HepG2 (cell line): ENCODE measurements around the gene PPOX. TPM values are rescaled to one million over a fixed set of nuclear protein-coding genes. Genes with fewer than 3 reads are reported as not detected.

Experiments used
- ERF ChIP-seq: IDR thresholded peaks from 2 replicates; pipeline ENCODE4 v1.6.1; 2018; ENCODE audit warnings: missing biosample characterization, missing genetic modification reagents
- GABPA ChIP-seq, 2 experiments: IDR thresholded peaks; 2 replicates each; pipeline ENCODE4 v1.6.1; 2011 to 2016; ENCODE audit warnings: low read depth in 2 of 2, low read length in 1 of 2, missing biosample characterization in 1 of 2, missing genetic modification characterization in 1 of 2
- KLF13 ChIP-seq: sonication (generic); formaldehyde crosslinking; IDR thresholded peaks from 2 replicates; pipeline ENCODE4 v1.4.0; 2020; ENCODE audit warnings: mild to moderate bottlenecking, missing genetic modification reagents
- MLLT10 ChIP-seq: sonication (generic); formaldehyde crosslinking; IDR thresholded peaks from 2 replicates; pipeline ENCODE4 v1.4.0; 2020; ENCODE audit warnings: missing genetic modification reagents
- MXI1 ChIP-seq: IDR thresholded peaks from 3 replicates; pipeline ENCODE4 v1.6.1; 2012; ENCODE audit warnings: low read depth, low read length, inconsistent platforms, borderline replicate concordance
- PAX8 ChIP-seq: sonication (generic); formaldehyde crosslinking; IDR thresholded peaks from 2 replicates; pipeline ENCODE4 v1.8.0; 2022; ENCODE audit warnings: mild to moderate bottlenecking, missing genetic modification reagents, borderline replicate concordance
- PHF5A ChIP-seq: IDR thresholded peaks from one replicate; pipeline ENCODE4 v1.6.1; 2018; ENCODE audit warnings: low read depth, missing genetic modification reagents; ENCODE audit not compliant: unreplicated experiment
- POGK ChIP-seq: sonication (generic); formaldehyde crosslinking; conservative IDR thresholded peaks from 2 replicates; pipeline ENCODE4 v1.8.0; 2022; ENCODE audit warnings: mild to moderate bottlenecking, moderate library complexity, missing genetic modification reagents
- SP140L ChIP-seq: sonication (generic); formaldehyde crosslinking; IDR thresholded peaks from 2 replicates; pipeline ENCODE4 v1.4.0; 2020; ENCODE audit warnings: missing genetic modification reagents, borderline replicate concordance
- XRCC5 ChIP-seq: fragments of 200-400 bp; formaldehyde crosslinking; optimal IDR thresholded peaks from 2 replicates; pipeline ENCODE3; 2017; ENCODE audit warnings: mild to moderate bottlenecking, low read length
- ZNF468 ChIP-seq: sonication (generic); formaldehyde crosslinking; IDR thresholded peaks from 2 replicates; pipeline ENCODE4 v1.8.0; 2022; ENCODE audit warnings: mild to moderate bottlenecking, moderate library complexity, missing genetic modification reagents
- ZNF775 ChIP-seq: sonication (generic); formaldehyde crosslinking; IDR thresholded peaks from 2 replicates; pipeline ENCODE4 v1.4.0; 2020; ENCODE audit warnings: missing genetic modification reagents, mild to moderate bottlenecking, moderate library complexity, borderline replicate concordance
- polyA plus RNA-seq, 8 experiments: library from polyadenylated mRNA; depleted of rRNA in 3 of 8; stranded (reverse) in 7 of 8; unstranded in 1 of 8; fragments of >200 nt; fragmentation: Illumina TruSeq in 4 of 8; extraction: Trizol in 4 of 8; gene quantifications; 2 replicates each; pipeline versions ENCODE4 v1.2.1 to v1.2.3, GENCODE V29; 2011 to 2016; ENCODE audit warnings: low read depth in 4 of 8, missing spikeins in 1 of 8, mixed read lengths in 1 of 8; ENCODE audit not compliant: insufficient read depth in 1 of 8
- total RNA-seq, 5 experiments: library from RNA; depleted of rRNA; stranded (reverse); fragments of >200 nt; fragmentation: Illumina TruSeq; extraction: Trizol; gene quantifications; 2 replicates each; pipeline ENCODE4 v1.2.3, GENCODE V29; 2016; ENCODE audit warnings: low read depth in 1 of 5
- TF ChIP-seq, protein P1 (sequence below): fragments of 450-650 bp; IDR thresholded peaks from 2 replicates; pipeline ENCODE4 v1.6.1; 2017; ENCODE audit warnings: mild to moderate bottlenecking
- TF ChIP-seq, protein P2 (sequence below): sonication (generic); formaldehyde crosslinking; IDR thresholded peaks from 2 replicates; pipeline ENCODE4 v1.5.0; 2020; ENCODE audit warnings: missing genetic modification reagents

Gene PPOX
- total and polyA plus RNA-seq, 2 of the 13 experiments (the other 11 are each of a cell fraction or from before 2014, with no cell fraction given), result 15.5 to 27.7 TPM

DNA sequence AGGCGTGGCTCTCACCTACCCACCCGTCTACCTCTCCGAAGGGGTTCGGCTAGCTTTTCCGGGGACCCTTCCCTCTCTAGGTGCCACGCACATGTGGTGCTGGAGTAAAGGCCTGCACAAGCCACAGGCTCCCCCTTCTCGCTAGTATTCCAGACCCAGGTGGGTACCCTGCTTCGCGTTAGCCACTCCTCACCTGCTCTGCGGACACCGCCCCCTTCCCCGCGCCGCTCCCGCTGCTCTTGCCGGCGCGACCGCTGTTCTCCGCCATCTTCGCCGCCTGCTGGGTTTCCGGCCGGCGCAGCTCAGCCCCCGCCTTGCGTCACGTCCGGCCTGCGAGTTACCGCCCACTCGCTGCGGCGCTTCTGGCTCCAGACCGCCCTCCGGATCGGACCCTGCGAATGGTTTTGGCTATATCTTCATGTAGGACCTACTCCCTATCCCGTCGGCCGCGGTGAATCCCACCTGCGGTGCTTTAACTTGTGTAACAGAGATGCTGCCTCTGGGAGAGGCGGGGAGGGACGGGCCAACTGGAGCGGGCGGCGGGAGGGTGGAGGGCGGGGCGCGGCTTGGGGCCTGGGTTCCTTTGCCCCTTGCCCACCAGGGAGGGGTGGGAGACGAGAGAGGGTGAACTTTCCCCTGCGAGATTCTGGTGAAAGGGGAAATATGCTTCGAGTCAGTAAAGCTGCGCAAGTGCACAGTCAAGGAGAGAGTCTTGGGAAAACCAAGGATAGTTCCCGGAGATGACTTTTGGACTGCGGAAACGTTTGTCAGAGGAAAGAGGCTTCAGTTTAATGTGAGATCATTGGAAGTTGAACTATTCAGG lies 48.3 kb upstream of the PPOX start, which contains the start of the genes NIT1 and PFDN2 (continued):
- TF ChIP-seq, protein P1, sequence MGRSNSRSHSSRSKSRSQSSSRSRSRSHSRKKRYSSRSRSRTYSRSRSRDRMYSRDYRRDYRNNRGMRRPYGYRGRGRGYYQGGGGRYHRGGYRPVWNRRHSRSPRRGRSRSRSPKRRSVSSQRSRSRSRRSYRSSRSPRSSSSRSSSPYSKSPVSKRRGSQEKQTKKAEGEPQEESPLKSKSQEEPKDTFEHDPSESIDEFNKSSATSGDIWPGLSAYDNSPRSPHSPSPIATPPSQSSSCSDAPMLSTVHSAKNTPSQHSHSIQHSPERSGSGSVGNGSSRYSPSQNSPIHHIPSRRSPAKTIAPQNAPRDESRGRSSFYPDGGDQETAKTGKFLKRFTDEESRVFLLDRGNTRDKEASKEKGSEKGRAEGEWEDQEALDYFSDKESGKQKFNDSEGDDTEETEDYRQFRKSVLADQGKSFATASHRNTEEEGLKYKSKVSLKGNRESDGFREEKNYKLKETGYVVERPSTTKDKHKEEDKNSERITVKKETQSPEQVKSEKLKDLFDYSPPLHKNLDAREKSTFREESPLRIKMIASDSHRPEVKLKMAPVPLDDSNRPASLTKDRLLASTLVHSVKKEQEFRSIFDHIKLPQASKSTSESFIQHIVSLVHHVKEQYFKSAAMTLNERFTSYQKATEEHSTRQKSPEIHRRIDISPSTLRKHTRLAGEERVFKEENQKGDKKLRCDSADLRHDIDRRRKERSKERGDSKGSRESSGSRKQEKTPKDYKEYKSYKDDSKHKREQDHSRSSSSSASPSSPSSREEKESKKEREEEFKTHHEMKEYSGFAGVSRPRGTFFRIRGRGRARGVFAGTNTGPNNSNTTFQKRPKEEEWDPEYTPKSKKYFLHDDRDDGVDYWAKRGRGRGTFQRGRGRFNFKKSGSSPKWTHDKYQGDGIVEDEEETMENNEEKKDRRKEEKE, result no peak
- TF ChIP-seq POGK, result no peak
- TF ChIP-seq GABPA (IDR thresholded peaks at IDR 0.05; ENCODE audit: low read depth, low read length), result peak; percentile 92
- peak; percentile 94 for TF ChIP-seq GABPA (CRISPR knock-in tag; IDR thresholded peaks at IDR 0.05; ENCODE audit: low read depth)
- no peak; the same call in 1 of the 2 replicates for TF ChIP-seq ZNF775
- no peak for TF ChIP-seq PAX8 (CRISPR knock-in tag)
- TF ChIP-seq KLF13 (CRISPR knock-in tag), result no peak
- no peak for TF ChIP-seq SP140L (CRISPR knock-in tag)
- peak; percentile 91 for TF ChIP-seq ERF
- no peak for TF ChIP-seq ZNF468 (CRISPR knock-in tag)
- TF ChIP-seq PHF5A (CRISPR knock-in tag), result no peak
- peak; percentile 29 for TF ChIP-seq XRCC5
- TF ChIP-seq MLLT10, result no peak
- TF ChIP-seq, protein P2, sequence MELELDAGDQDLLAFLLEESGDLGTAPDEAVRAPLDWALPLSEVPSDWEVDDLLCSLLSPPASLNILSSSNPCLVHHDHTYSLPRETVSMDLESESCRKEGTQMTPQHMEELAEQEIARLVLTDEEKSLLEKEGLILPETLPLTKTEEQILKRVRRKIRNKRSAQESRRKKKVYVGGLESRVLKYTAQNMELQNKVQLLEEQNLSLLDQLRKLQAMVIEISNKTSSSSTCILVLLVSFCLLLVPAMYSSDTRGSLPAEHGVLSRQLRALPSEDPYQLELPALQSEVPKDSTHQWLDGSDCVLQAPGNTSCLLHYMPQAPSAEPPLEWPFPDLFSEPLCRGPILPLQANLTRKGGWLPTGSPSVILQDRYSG (CRISPR knock-in tag), result no peak
- TF ChIP-seq MXI1, result peak; percentile 66; the same call in 1 of the 3 replicates
